ENCODE data around the gene CYP2C9.
"Not testable (repeated sequence)": the region's sequence is repeated elsewhere in the genome, so short reads cannot be mapped to it uniquely, and the experiment has no call there.

CYP2C9 gene

GRCh38 chr10:94938383-94938782 lies at the start of gene CYP2C9:
Gene CYP2C9, plus strand, starts transcription at chr10:94938658. Its CDS starts 25 bp downstream, at chr10:94938683.
- no peak for DNase-seq

- DNase-seq, result no peak
Observed at GRCh38 chr10:94889123-94889522, 49.3 kb upstream of the CYP2C9 start.

GRCh38 chr10:94890264-94891022 lies 48.0 kb upstream of the CYP2C9 start:
- DNase-seq, result no peak

GRCh38 chr10:94898414-94898813 lies 40.0 kb upstream of the CYP2C9 start:
- not testable (repeated sequence) for DNase-seq

GRCh38 chr10:94902080-94902479 lies 36.4 kb upstream of the CYP2C9 start:
- DNase-seq, result no peak

GRCh38 chr10:94902570-94902969 lies 35.9 kb upstream of the CYP2C9 start:
- no peak for DNase-seq

- not testable (repeated sequence) for DNase-seq
Observed at GRCh38 chr10:94904506-94905148, 33.8 kb upstream of the CYP2C9 start.

GRCh38 chr10:94916423-94916822 lies 22.0 kb upstream of the CYP2C9 start:
- no peak for DNase-seq

GRCh38 chr10:94936721-94937120 lies 1.7 kb upstream of the CYP2C9 start:
- DNase-seq, result no peak

- DNase-seq, result not testable (repeated sequence)
Observed at GRCh38 chr10:94943432-94944103, 5.1 kb downstream of the CYP2C9 start.

- not testable (repeated sequence) for DNase-seq
Observed at GRCh38 chr10:94946181-94946580, 7.7 kb downstream of the CYP2C9 start.

GRCh38 chr10:94963901-94964300 lies 25.4 kb downstream of the CYP2C9 start:
- no peak for DNase-seq

- no peak for DNase-seq
Observed at GRCh38 chr10:94983555-94983954, 45.1 kb downstream of the CYP2C9 start.

- DNase-seq, result no peak
Observed at GRCh38 chr10:94989192-94989591, 50.7 kb downstream of the CYP2C9 start.

- no peak for DNase-seq
Observed at GRCh38 chr10:94991243-94991888, 52.9 kb downstream of the CYP2C9 start.

GRCh38 chr10:94992811-94993210 lies 54.4 kb downstream of the CYP2C9 start:
- DNase-seq, result no peak

GRCh38 chr10:94997741-94998174 lies 59.3 kb downstream of the CYP2C9 start:
- DNase-seq, result no peak

GRCh38 chr10:95026461-95026860 lies 88.0 kb downstream of the CYP2C9 start:
- no peak for DNase-seq

GRCh38 chr10:95031656-95032055 lies 93.2 kb downstream of the CYP2C9 start:
- no peak for DNase-seq

- DNase-seq, result no peak
Observed at GRCh38 chr10:95034401-95034800, 95.9 kb downstream of the CYP2C9 start.

GRCh38 chr10:95035332-95036295 lies 97.2 kb downstream of the CYP2C9 start:
- DNase-seq, result no peak

- no peak for DNase-seq
Observed at GRCh38 chr10:95039281-95039680, 100.8 kb downstream of the CYP2C9 start.
